HuH-7 (cell line): ENCODE results near the gene ESYT3.
A peak's percentile ranks its signal among the peaks of the same experiment; 100 is the strongest.
"Not testable (repeated sequence)": the region's sequence is repeated elsewhere in the genome, so short reads cannot be mapped to it uniquely, and the experiment has no call there.

Experiments used
- DNase-seq: peaks from one replicate; pipeline ENCODE4 v3.0.0; 2011; ENCODE audit warnings: low spot score

Gene ESYT3

GRCh38 chr3:138461896-138462295 lies 27.5 kb downstream of the ESYT3 start:
- DNase-seq, result no peak

- no peak for DNase-seq
Observed at GRCh38 chr3:138463724-138464490, 29.5 kb downstream of the ESYT3 start.

GRCh38 chr3:138464491-138464860 lies 30.1 kb downstream of the ESYT3 start:
- DNase-seq, result no peak

- no peak for DNase-seq
Observed at GRCh38 chr3:138465451-138465850, 31.0 kb downstream of the ESYT3 start.

- no peak for DNase-seq
Observed at GRCh38 chr3:138465925-138466324, 31.5 kb downstream of the ESYT3 start.

GRCh38 chr3:138467931-138468330 lies 33.5 kb downstream of the ESYT3 start:
- DNase-seq, result no peak

- no peak for DNase-seq
Observed at GRCh38 chr3:138468451-138468850, 34.0 kb downstream of the ESYT3 start.

- DNase-seq, result no peak
Observed at GRCh38 chr3:138468886-138469285, 34.5 kb downstream of the ESYT3 start.

GRCh38 chr3:138469874-138470273 lies 35.5 kb downstream of the ESYT3 start:
- DNase-seq, result no peak

- no peak for DNase-seq
Observed at GRCh38 chr3:138470687-138471086, 36.3 kb downstream of the ESYT3 start.

GRCh38 chr3:138471481-138471880 lies 37.1 kb downstream of the ESYT3 start:
- no peak for DNase-seq

- no peak for DNase-seq
Observed at GRCh38 chr3:138472141-138472825, 37.9 kb downstream of the ESYT3 start.

- no peak for DNase-seq
Observed at GRCh38 chr3:138473391-138473790, 39.0 kb downstream of the ESYT3 start.

GRCh38 chr3:138474163-138474562 lies 39.7 kb downstream of the ESYT3 start:
- no peak for DNase-seq

- DNase-seq, result no peak
Observed at GRCh38 chr3:138476526-138476925, 42.1 kb downstream of the ESYT3 start.

GRCh38 chr3:138477120-138477519 lies 42.7 kb downstream of the ESYT3 start:
- DNase-seq, result no peak

GRCh38 chr3:138477801-138478200 lies 43.4 kb downstream of the ESYT3 start:
- DNase-seq, result no peak

GRCh38 chr3:138479438-138479863 lies 45.0 kb downstream of the ESYT3 start:
- DNase-seq, result peak; percentile 63

- DNase-seq, result not testable (repeated sequence)
Observed at GRCh38 chr3:138484672-138485071, 50.3 kb downstream of the ESYT3 start.

- DNase-seq, result not testable (repeated sequence)
Observed at GRCh38 chr3:138486580-138486979, 52.2 kb downstream of the ESYT3 start.

GRCh38 chr3:138491971-138492370 lies 57.6 kb downstream of the ESYT3 start:
- DNase-seq, result no peak

- no peak for DNase-seq
Observed at GRCh38 chr3:138492980-138493675, 58.7 kb downstream of the ESYT3 start.
